K562 (cell line): ENCODE results near the gene IQCK. TPM values are rescaled to one million over a fixed set of nuclear protein-coding genes. Genes with fewer than 3 reads are reported as not detected.

Experiments used
- ATAC-seq: fragments of 200-7000 bp; cut with Tn5 transposase; 3 replicates; pipeline ENCODE4 v1.9.1; 2020; ENCODE audit warnings: moderate library complexity
- BruUV-seq: library from RNA; stranded (reverse); fragments of 400-500 nt; replicated peaks from 2 replicates; lab custom pipeline; 2021; lab: Mats Ljungman, UMichigan
- CTCF ChIA-PET: fragments of 300-600 bp; formaldehyde crosslinking; extraction: SDS; loops from one replicate; lab custom pipeline; 2021; ENCODE audit warnings: low intra/inter-chr PET ratio; lab: Yijun Ruan, JAX
- POLR2A ChIA-PET: fragments of 300-600, 350-650 bp; sonication (Branson Sonifier 250); formaldehyde crosslinking; extraction: SDS; loops from one replicate; lab custom pipeline; 2021; ENCODE audit warnings: antibody characterized with exemption, inconsistent platforms; lab: Yijun Ruan, JAX
- DNase-seq, 4 experiments: peaks; one replicate each; pipeline versions ENCODE4 v3.0.0 to v3.0.0-alpha.2; 2011 to 2018; ENCODE audit warnings: low spot score in 3 of 4, mixed read lengths in 3 of 4; ENCODE audit errors: extremely low read depth in 1 of 4
- FAIRE-seq: peaks from 2 replicates; lab custom pipeline; 2011; peaks lifted over from hg19 to GRCh38; lab: Jason Lieb, UNC
- H2AFZ ChIP-seq: 2 replicates; pipeline ENCODE4 v1.6.0; 2011; ENCODE audit warnings: low read depth, low read length, control low read depth, inconsistent platforms
- H3K27ac ChIP-seq: fragments of 200-600 bp; 3 replicates; pipeline ENCODE4 v1.8.0; 2011; ENCODE audit warnings: low read depth, mild to moderate bottlenecking, control low read depth, inconsistent platforms, low read length, moderate library complexity, mixed read lengths; ENCODE audit errors: extremely low read depth
- H3K27me3 ChIP-seq, 2 experiments: fragments of 300-600 bp in 1 of 2; 2 replicates in 1 of 2; 3 replicates in 1 of 2; pipeline versions ENCODE4 v1.6.0 to v1.8.0; 2011; ENCODE audit warnings: inconsistent platforms in 2 of 2, low read length in 2 of 2, mild to moderate bottlenecking in 1 of 2, mixed read lengths in 1 of 2, moderate library complexity in 1 of 2; ENCODE audit not compliant: control insufficient read depth in 2 of 2, insufficient read depth in 2 of 2
- H3K36me3 ChIP-seq: fragments of 300-600 bp; 3 replicates; pipeline ENCODE4 v1.8.0; 2011; ENCODE audit warnings: mild to moderate bottlenecking, low read length, inconsistent platforms; ENCODE audit not compliant: control insufficient read depth, insufficient read depth
- H3K4me1 ChIP-seq, 2 experiments: fragments of 200-600 bp in 1 of 2; replicated peaks in 1 of 2; 2 replicates in 1 of 2; 3 replicates in 1 of 2; pipeline versions ENCODE4 v1.5.1 to v1.8.0; 2011; ENCODE audit warnings: inconsistent platforms in 2 of 2, low read length in 2 of 2, mild to moderate bottlenecking in 1 of 2, mixed read lengths in 1 of 2, moderate library complexity in 1 of 2; ENCODE audit not compliant: control insufficient read depth in 2 of 2, insufficient read depth in 2 of 2
- H3K4me2 ChIP-seq: 2 replicates; pipeline ENCODE4 v1.6.1; 2011; ENCODE audit warnings: low read length, control low read depth, inconsistent platforms, mixed read lengths; ENCODE audit not compliant: insufficient read depth
- H3K4me3 ChIP-seq: fragments of 200-600 bp; sonication (generic), shearing (Covaris generic); 2 replicates; pipeline ENCODE4 v1.5.1; 2016; ENCODE audit warnings: control low read depth, inconsistent platforms
- H3K79me2 ChIP-seq: fragments of 200-600 bp; 3 replicates; pipeline ENCODE4 v1.8.0; 2011; ENCODE audit warnings: low read length, inconsistent platforms; ENCODE audit not compliant: control insufficient read depth, insufficient read depth
- H3K9ac ChIP-seq, 2 experiments: 2 replicates each; pipeline versions ENCODE4 v1.6.0 to v1.6.1; 2011; ENCODE audit warnings: low read depth in 2 of 2, low read length in 2 of 2, control low read depth in 1 of 2, inconsistent platforms in 1 of 2, mild to moderate bottlenecking in 1 of 2, mixed read lengths in 1 of 2; ENCODE audit not compliant: insufficient read depth in 1 of 2
- H3K9me1 ChIP-seq: one replicate; pipeline ENCODE4 v1.6.0; 2011; ENCODE audit warnings: inconsistent platforms, mild to moderate bottlenecking, low read length, moderate library complexity; ENCODE audit not compliant: control insufficient read depth, insufficient read depth
- H3K9me3 ChIP-seq: replicated peaks from 2 replicates; pipeline ENCODE4 v1.5.1; 2011; ENCODE audit warnings: low read depth, low read length, inconsistent platforms; ENCODE audit not compliant: control insufficient read depth, insufficient read depth
- H4K20me1 ChIP-seq: replicated peaks from 2 replicates; pipeline ENCODE4 v1.6.1; 2011; ENCODE audit warnings: low read length, inconsistent platforms, mixed read lengths; ENCODE audit not compliant: control insufficient read depth, insufficient read depth
- KDM4B ChIP-seq, 2 experiments: fragments of 450-650 bp in 1 of 2; sonication (generic) in 1 of 2; IDR thresholded peaks; 2 replicates each; pipeline ENCODE4 v1.6.1; 2016 to 2017; ENCODE audit warnings: borderline replicate concordance in 2 of 2, antibody characterized with exemption in 1 of 2, low read depth in 1 of 2, mild to moderate bottlenecking in 1 of 2
- RBM25 ChIP-seq: fragments of 200-400 bp; formaldehyde crosslinking; IDR thresholded peaks from 2 replicates; pipeline ENCODE4 v1.6.1; 2018; ENCODE audit warnings: low read length, low read depth, moderate library complexity; ENCODE audit not compliant: severe bottlenecking
- SMAD3 ChIP-seq: fragments of 450-650 bp; formaldehyde crosslinking; conservative IDR thresholded peaks from 2 replicates; pipeline ENCODE4 v1.4.0; 2020; ENCODE audit warnings: mild to moderate bottlenecking
- SNIP1 ChIP-seq: fragments of 450-650 bp; IDR thresholded peaks from 2 replicates; pipeline ENCODE4 v1.7.1; 2017; ENCODE audit warnings: low read depth, mild to moderate bottlenecking
- ZNF146 ChIP-seq: IDR thresholded peaks from one replicate; pipeline ENCODE4 v1.6.1; 2018; ENCODE audit warnings: missing compliant biosample characterization; ENCODE audit not compliant: unreplicated experiment
- WGBS: fragments of 100-300 bp; shearing (Covaris generic); methylation state at CpG from one replicate; pipeline ENCODE4 v1.1.6; 2016; ENCODE audit warnings: low coverage, mixed read lengths; ENCODE audit not compliant: insufficient coverage; ENCODE audit errors: missing lambda C conversion rate; 5-methylcytosine and 5-hydroxymethylcytosine counted together
- in situ Hi-C: fragments of 300-500 bp; cut with MboI; formaldehyde crosslinking; loops from 4 replicates; pipeline ENCODE4 v1.15.0; 2018; ENCODE audit warnings: inconsistent platforms, mixed read lengths
- intact Hi-C: fragments of 100-400 bp; cut with micrococcal nuclease; formaldehyde crosslinking; loops from 2 replicates; pipeline ENCODE4 v1.14.2; 2022
- polyA plus RNA-seq, 8 experiments: library from polyadenylated mRNA; depleted of rRNA in 4 of 8; stranded (reverse) in 5 of 8; unstranded in 3 of 8; fragments of >200 nt; fragmentation: Nextera tagmentation in 2 of 8; fragmentation: Illumina TruSeq in 1 of 8; extraction: Ambion mirVana in 2 of 8; extraction: Trizol in 1 of 8; gene quantifications; 2 replicates each; pipeline versions ENCODE4 v1.2.1 to v1.2.3, GENCODE V29; 2011 to 2014; ENCODE audit warnings: inconsistent platforms in 1 of 8, missing spikeins in 1 of 8
- total RNA-seq, 7 experiments: library from RNA; depleted of rRNA in 6 of 7; stranded (reverse); fragments of >200 nt in 6 of 7; fragmentation: Illumina TruSeq in 2 of 7; extraction: Trizol in 2 of 7; gene quantifications; 2 replicates each; pipeline versions ENCODE4 v1.2.1 to v1.2.3, GENCODE V29; 2011 to 2021; ENCODE audit warnings: low replicate concordance in 1 of 7

IQCK gene
- total and polyA plus RNA-seq, 9 of the 15 experiments (the other 6 are each of a cell fraction or from before 2014, with no cell fraction given): 5.2 to 12.2 (median 7.3) TPM

DNA sequence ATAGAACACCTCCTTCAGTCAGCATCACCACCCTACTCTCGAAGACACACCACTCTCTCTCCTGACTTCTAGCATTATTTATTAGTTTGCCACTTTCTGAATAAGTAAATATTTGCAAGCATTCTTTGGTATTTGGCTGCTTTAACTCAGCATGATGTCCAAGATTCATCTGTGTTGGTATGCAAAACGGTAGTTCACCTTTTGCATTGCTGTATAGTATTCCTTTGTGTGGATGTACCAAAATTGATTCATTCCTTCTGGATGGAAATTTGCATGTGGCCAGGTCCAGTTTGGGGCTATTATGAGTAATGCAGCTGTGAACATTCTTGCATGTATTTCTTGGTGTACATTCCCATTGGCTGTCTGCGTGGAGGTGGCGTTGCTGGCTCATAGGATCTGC lies 32.9 kb upstream of the IQCK start:
- H3K9me3 ChIP-seq: no peaks in the 10 kb centered on the region
- H3K9me1 ChIP-seq: no peaks in the 10 kb centered on the region
- peaks cover 4% of the 10 kb centered on the region; the same call in 2 of the 3 replicates for H3K36me3 ChIP-seq
- FAIRE-seq (no peak), ATAC-seq (no peak), DNase-seq (no peak)
- no peak overlapping the region for H3K27ac ChIP-seq
- H3K4me2 ChIP-seq: no peak overlapping the region
- WGBS: 90% methylated on average over 4 of the region's 4 CpGs
- TF ChIP-seq RBM25 (peak; percentile 75), SNIP1 (no peak), SMAD3 (no peak), ZNF146 (CRISPR knock-in tag) (peak; percentile 91)
- intact Hi-C loops: no loop called here
- H2AFZ ChIP-seq: no peak overlapping the region
- ChIA-PET CTCF (no interaction called here), POLR2A (interaction anchor here (0.8 kb wide), 1 partner anchor 24 kb away, joined by 4 read pairs; no protein-coding TSS in a partner anchor)
- H4K20me1 ChIP-seq: peaks cover 3% of the 10 kb centered on the region; the same call in 1 of the 2 replicates
- no TSS peak for BruUV-seq
- H3K79me2 ChIP-seq: no peaks in the 10 kb centered on the region
- no peaks in the 10 kb centered on the region for H3K4me1 ChIP-seq
- no peak overlapping the region for H3K4me3 ChIP-seq
- no peak overlapping the region for H3K9ac ChIP-seq
- in situ Hi-C loops: no loop called here
- no peaks in the 10 kb centered on the region; a peak in 1 of 5 replicates for H3K27me3 ChIP-seq

DNA sequence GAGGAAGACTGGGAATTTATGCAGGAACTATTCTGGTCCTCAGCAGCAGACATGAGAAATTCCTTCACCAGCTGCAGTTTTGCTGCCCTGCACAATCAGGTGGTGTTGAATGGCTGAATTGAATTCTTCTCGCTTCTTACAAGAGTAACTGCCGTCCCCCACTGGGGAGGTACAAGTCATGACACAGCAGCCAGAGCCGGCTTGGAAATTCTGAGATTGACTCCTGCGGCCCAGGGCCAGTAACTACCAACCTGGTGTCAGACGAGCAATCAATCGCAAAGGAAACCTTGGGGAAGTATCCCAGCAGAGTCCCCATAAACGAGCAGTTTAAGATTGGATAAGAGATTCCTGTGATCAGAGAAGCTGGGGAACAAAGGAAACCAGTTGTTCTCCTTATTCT lies 30.8 kb upstream of the IQCK start:
- intact Hi-C loops: no loop called here
- POLR2A ChIA-PET: interaction anchor here (0.7 kb wide), 1 partner anchor 330 kb away, joined by 4 read pairs; no protein-coding TSS in a partner anchor
- no peak for ATAC-seq
- Histone ChIP-seq H3K4me3 (no peak overlapping the region), H3K9me1 (no peaks in the 10 kb centered on the region), H3K27me3 (no peaks in the 10 kb centered on the region), H3K4me2 (no peak overlapping the region), H4K20me1 (no peaks in the 10 kb centered on the region; the same call in 1 of the 2 replicates), H3K36me3 (peaks cover 6% of the 10 kb centered on the region; the same call in 2 of the 3 replicates), H3K9ac (no peak overlapping the region), H3K27ac (no peak overlapping the region), H2AFZ (no peak overlapping the region), H3K79me2 (no peaks in the 10 kb centered on the region), H3K4me1 (no peaks in the 10 kb centered on the region), H3K9me3 (no peaks in the 10 kb centered on the region)
- no TSS peak for BruUV-seq
- DNase-seq: no peak
- FAIRE-seq: no peak
- WGBS: 64% methylated on average over 7 of the region's 7 CpGs
- TF ChIP-seq KDM4B (IDR thresholded peaks at IDR 0.05; ENCODE audit: borderline replicate concordance in 2 of 2, low read depth in 1 of 2): no peak
- CTCF ChIA-PET: no interaction called here
- in situ Hi-C loops: no loop called here
